A549 (cell line): ENCODE data around the gene JOSD2. TPM values are rescaled to one million over a fixed set of nuclear protein-coding genes. Genes with fewer than 3 reads are reported as not detected.

Source experiments
- ATAC-seq, 2 experiments: fragments of 200-7000 bp in 1 of 2; fragments of >200 bp in 1 of 2; cut with Nextera tagmentation in 1 of 2; cut with Tn5 transposase in 1 of 2; 3 replicates each; pipeline versions ENCODE4 v1.8.0 to v1.9.1; 2018 to 2020; ENCODE audit warnings: mild to moderate bottlenecking in 1 of 2, moderate library complexity in 1 of 2
- CTCF ChIA-PET: fragments of 300-600 bp; sonication (Branson Sonifier 250); formaldehyde crosslinking; extraction: SDS; loops from one replicate; lab custom pipeline; 2021; ENCODE audit warnings: antibody characterized with exemption, inconsistent platforms; lab: Yijun Ruan, JAX
- POLR2A ChIA-PET: fragments of 350-600 bp; formaldehyde crosslinking; extraction: SDS; loops from one replicate; lab custom pipeline; 2021; ENCODE audit warnings: antibody characterized with exemption, inconsistent platforms; lab: Yijun Ruan, JAX
- DNase-seq, 2 experiments: peaks; one replicate each; pipeline versions ENCODE4 v3.0.0 to v3.0.0-alpha.2; 2011 to 2016; ENCODE audit warnings: low read depth in 1 of 2, low spot score in 1 of 2
- FAIRE-seq: peaks from 2 replicates; lab custom pipeline; 2011; peaks lifted over from hg19 to GRCh38; lab: Jason Lieb, UNC
- H3K27ac ChIP-seq, 2 experiments: fragments of >200 bp; sonication (Bioruptor Twin); formaldehyde crosslinking; 3 replicates each; pipeline ENCODE4 v1.5.1; 2016 to 2017
- H3K4me1 ChIP-seq: fragments of >200 bp; sonication (Bioruptor Twin); formaldehyde crosslinking; 3 replicates; pipeline ENCODE4 v1.6.1; 2016
- H3K4me2 ChIP-seq: fragments of >200 bp; sonication (Bioruptor Twin); formaldehyde crosslinking; 3 replicates; pipeline ENCODE4 v1.6.1; 2016
- H3K4me3 ChIP-seq: fragments of >200 bp; sonication (Bioruptor Twin); formaldehyde crosslinking; 3 replicates; pipeline ENCODE4 v1.5.1; 2016
- H3K9me3 ChIP-seq: fragments of >200 bp; sonication (Bioruptor Twin); formaldehyde crosslinking; 3 replicates; pipeline ENCODE4 v1.6.1; 2016
- BHLHE40 ChIP-seq: IDR thresholded peaks from 2 replicates; pipeline ENCODE4 v1.6.1; 2012; ENCODE audit warnings: low read depth, low read length, inconsistent platforms
- CBX2 ChIP-seq: fragments of 200-600 bp; sonication (generic); IDR thresholded peaks from 2 replicates; pipeline ENCODE4 v1.6.1; 2016; ENCODE audit warnings: low read depth, mild to moderate bottlenecking, borderline replicate concordance
- CHD2 ChIP-seq: fragments of 150-350 bp; IDR thresholded peaks from 2 replicates; pipeline ENCODE4 v1.6.1; 2014; ENCODE audit warnings: low read length; ENCODE audit not compliant: partially characterized antibody
- EHF ChIP-seq: fragments of 250-450 bp; sonication (Bioruptor Pico); IDR thresholded peaks from 2 replicates; pipeline ENCODE4 v1.5.0; 2020; ENCODE audit warnings: mild to moderate bottlenecking
- FOSB ChIP-seq: fragments of 250-450 bp; sonication (Bioruptor Pico); IDR thresholded peaks from 2 replicates; pipeline ENCODE4 v1.5.0; 2020; ENCODE audit warnings: mild to moderate bottlenecking, moderate library complexity
- HDAC2 ChIP-seq: fragments of 200-600 bp; sonication (generic); IDR thresholded peaks from 2 replicates; pipeline ENCODE4 v1.6.1; 2016
- HOXA7 ChIP-seq: fragments of 250-450 bp; sonication (Bioruptor Pico); IDR thresholded peaks from 2 replicates; pipeline ENCODE4 v1.5.0; 2020; ENCODE audit warnings: mild to moderate bottlenecking, moderate library complexity
- JUN ChIP-seq, 2 experiments: fragments of >200 bp; sonication (Bioruptor Twin); formaldehyde crosslinking; IDR thresholded peaks; 2 replicates in 1 of 2; 3 replicates in 1 of 2; pipeline ENCODE4 v1.6.1; 2016 to 2017
- MYC ChIP-seq: IDR thresholded peaks from 2 replicates; pipeline ENCODE4 v1.6.1; 2012; ENCODE audit warnings: mild to moderate bottlenecking, inconsistent platforms, low read length, improper control_type of control experiment, borderline replicate concordance
- POLR2A ChIP-seq: IDR thresholded peaks from 2 replicates; pipeline ENCODE4 v1.6.1; 2012; ENCODE audit warnings: mild to moderate bottlenecking, low read length
- RCOR1 ChIP-seq: fragments of 150-350 bp; IDR thresholded peaks from 2 replicates; pipeline ENCODE4 v1.6.1; 2014; ENCODE audit warnings: antibody characterized with exemption, low read length, low read depth
- RFX5 ChIP-seq: fragments of 450-650 bp; IDR thresholded peaks from 2 replicates; pipeline ENCODE4 v1.7.1; 2014; ENCODE audit warnings: antibody characterized with exemption, mild to moderate bottlenecking, moderate library complexity
- SREBF2 ChIP-seq: fragments of 450-650 bp; IDR thresholded peaks from 2 replicates; pipeline ENCODE4 v1.6.1; 2014; ENCODE audit warnings: mild to moderate bottlenecking, moderate library complexity
- TP53 ChIP-seq: fragments of 250-450 bp; sonication (Bioruptor Pico); IDR thresholded peaks from 2 replicates; pipeline ENCODE4 v1.5.0; 2021; ENCODE audit warnings: mild to moderate bottlenecking, moderate library complexity
- ZC3H11A ChIP-seq: fragments of 450-650 bp; IDR thresholded peaks from 2 replicates; pipeline ENCODE4 v1.6.1; 2014; ENCODE audit warnings: antibody characterized with exemption, mild to moderate bottlenecking
- ZFP36 ChIP-seq: fragments of 450-650 bp; IDR thresholded peaks from 2 replicates; pipeline ENCODE4 v1.6.1; 2014; ENCODE audit warnings: borderline replicate concordance; ENCODE audit not compliant: partially characterized antibody
- WGBS: methylation state at CpG from one replicate; pipeline ENCODE4 v1.1.6; 2017; ENCODE audit errors: missing lambda C conversion rate; 5-methylcytosine and 5-hydroxymethylcytosine counted together
- polyA plus RNA-seq, 4 experiments: library from polyadenylated mRNA; depleted of rRNA in 3 of 4; stranded (reverse); fragments of >200 nt; fragmentation: RNase III in 1 of 4; extraction: RNeasy Plus Mini Kit Qiagen cat#74134 plus additional on column Dnase treatment in 1 of 4; gene quantifications; 2 replicates in 3 of 4; 3 replicates in 1 of 4; pipeline ENCODE4 v1.2.3, GENCODE V29; 2011 to 2017
- TF ChIP-seq, protein P1 (sequence below): fragments of >200 bp; sonication (Bioruptor Twin); formaldehyde crosslinking; IDR thresholded peaks from 3 replicates; pipeline ENCODE4 v1.6.1; 2016
- TF ChIP-seq, protein P2 (sequence below): fragments of >200 bp; sonication (Bioruptor Twin); formaldehyde crosslinking; IDR thresholded peaks from 3 replicates; pipeline ENCODE4 v1.5.1; 2016
- TF ChIP-seq, protein P3 (sequence below): fragments of 250-450 bp; sonication (Bioruptor Pico); IDR thresholded peaks from 2 replicates; pipeline ENCODE4 v1.5.0; 2020; ENCODE audit warnings: low read depth, mild to moderate bottlenecking, moderate library complexity
- TF ChIP-seq, protein P4 (sequence below): fragments of 200-600 bp; sonication (generic); IDR thresholded peaks from 2 replicates; pipeline ENCODE4 v1.6.1; 2016; ENCODE audit warnings: antibody characterized with exemption, mild to moderate bottlenecking, moderate library complexity

JOSD2 gene
- polyA plus RNA-seq, 2 of the 4 experiments (the other 2 are of a cell fraction), result 24.2 to 61.7 TPM

DNA sequence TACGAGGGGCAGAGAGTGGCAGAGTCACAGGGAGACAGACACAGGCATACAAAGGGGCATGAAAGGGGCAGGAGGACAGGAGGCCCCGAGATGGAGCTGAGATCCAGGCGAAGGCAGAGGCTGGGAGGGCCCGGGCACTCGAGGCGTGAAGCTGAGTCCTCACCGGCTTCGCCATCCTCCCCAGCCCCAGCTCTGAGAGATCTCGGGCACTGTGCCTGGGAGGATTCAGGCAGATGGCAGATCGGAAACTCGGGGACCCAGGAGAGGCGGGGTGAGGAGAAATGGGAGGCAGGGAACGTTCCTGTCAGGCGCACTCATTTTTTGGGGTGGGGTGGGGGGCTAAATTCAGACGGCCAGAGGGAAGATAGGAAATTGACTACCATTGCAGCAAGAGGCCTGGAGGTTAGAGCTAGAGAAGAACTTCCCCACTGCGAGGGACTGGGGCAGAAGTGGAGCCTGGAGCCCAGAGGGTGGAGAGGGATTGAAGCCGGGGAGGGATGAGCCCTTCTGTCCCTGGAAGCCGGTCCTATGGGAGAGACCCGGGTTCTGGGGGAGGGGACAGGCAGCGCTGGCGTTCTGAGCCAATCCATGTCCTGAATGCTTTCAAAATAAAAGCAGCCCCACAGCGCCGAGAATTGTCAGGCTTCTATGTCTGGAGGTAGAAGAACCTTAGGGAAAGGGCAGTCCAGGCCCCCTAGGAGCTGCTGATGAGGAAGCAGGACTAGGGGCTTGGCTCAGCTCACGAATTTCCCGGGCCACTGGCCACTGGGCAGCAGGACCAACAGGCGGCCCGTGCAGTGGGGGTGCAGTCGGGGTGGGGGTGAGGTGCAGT lies 44.7 kb upstream of the JOSD2 start:
- 48% methylated on average over 23 of the region's 28 CpGs for WGBS
- H3K27ac ChIP-seq, result peak overlapping the region; percentile 80 to 89
- no peaks in the 10 kb centered on the region for H3K9me3 ChIP-seq
- peak; percentile 51 to 68 for ATAC-seq
- POLR2A ChIA-PET, result interaction anchor here (0.5 to 1.0 kb wide), 5 partner anchors 17 to 198 kb away, joined by 3 to 5 read pairs (median 4); no protein-coding TSS in a partner anchor
- FAIRE-seq, result no peak
- CTCF ChIA-PET, result interaction anchor here (0.7 to 11.8 kb wide), 61 partner anchors 9 to 408 kb away, joined by 3 to 355 read pairs (median 6); partner anchors contain the start of gene JOSD2
- TF ChIP-seq, protein P1, sequence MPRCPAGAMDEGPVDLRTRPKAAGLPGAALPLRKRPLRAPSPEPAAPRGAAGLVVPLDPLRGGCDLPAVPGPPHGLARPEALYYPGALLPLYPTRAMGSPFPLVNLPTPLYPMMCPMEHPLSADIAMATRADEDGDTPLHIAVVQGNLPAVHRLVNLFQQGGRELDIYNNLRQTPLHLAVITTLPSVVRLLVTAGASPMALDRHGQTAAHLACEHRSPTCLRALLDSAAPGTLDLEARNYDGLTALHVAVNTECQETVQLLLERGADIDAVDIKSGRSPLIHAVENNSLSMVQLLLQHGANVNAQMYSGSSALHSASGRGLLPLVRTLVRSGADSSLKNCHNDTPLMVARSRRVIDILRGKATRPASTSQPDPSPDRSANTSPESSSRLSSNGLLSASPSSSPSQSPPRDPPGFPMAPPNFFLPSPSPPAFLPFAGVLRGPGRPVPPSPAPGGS, result no peak
- TF ChIP-seq ZC3H11A, result no peak
- TF ChIP-seq EHF (CRISPR knock-in tag), result no peak
- TF ChIP-seq HOXA7, result no peak
- no peak for TF ChIP-seq RFX5
- TF ChIP-seq POLR2A, result no peak
- no peak for TF ChIP-seq ZFP36
- no peak for TF ChIP-seq TP53 (CRISPR knock-in tag)
- no peak for TF ChIP-seq JUN (IDR thresholded peaks at IDR 0.05)
- TF ChIP-seq, all 56 proteins: peak for 0
- peaks cover 14% of the 10 kb centered on the region for H3K4me1 ChIP-seq
- peak overlapping the region; percentile 64 for H3K4me3 ChIP-seq
- H3K4me2 ChIP-seq, result peak overlapping the region; percentile 91
- peak in 1 of 2 experiments; percentile 64 for DNase-seq

DNA sequence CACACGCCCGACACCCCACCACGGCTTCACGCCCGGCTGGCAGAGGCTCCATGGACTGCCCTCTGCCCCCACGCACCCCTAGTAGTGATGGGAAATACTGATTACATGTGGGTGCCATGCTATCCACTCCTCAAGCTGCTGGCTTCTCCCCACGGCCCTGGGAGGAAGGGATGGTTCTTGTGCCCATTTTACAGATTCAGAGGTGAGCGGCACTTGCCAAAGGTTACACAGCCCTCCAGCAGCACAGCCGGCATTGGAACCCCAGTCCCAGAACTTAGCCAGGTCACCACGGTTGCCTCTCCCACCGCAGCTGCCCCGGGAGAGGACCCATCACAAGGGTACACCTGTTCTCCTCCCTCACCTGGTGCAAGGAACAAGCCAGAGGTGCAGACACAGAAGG lies 44.0 kb upstream of the JOSD2 start:
- H3K9me3 ChIP-seq, result no peaks in the 10 kb centered on the region
- CTCF ChIA-PET, result interaction anchor here (0.7 to 11.8 kb wide), 20 partner anchors 9 to 229 kb away, joined by 3 to 355 read pairs (median 8); no protein-coding TSS in a partner anchor
- no peak for DNase-seq
- peaks cover 14% of the 10 kb centered on the region for H3K4me1 ChIP-seq
- H3K27ac ChIP-seq, result no peak overlapping the region
- H3K4me2 ChIP-seq, result no peak overlapping the region
- H3K4me3 ChIP-seq, result no peak overlapping the region
- WGBS, result 66% methylated on average over 12 of the region's 12 CpGs
- TF ChIP-seq MYC (no peak), ZC3H11A (no peak), BHLHE40 (no peak), SREBF2 (no peak), HDAC2 (no peak), FOSB (CRISPR knock-in tag) (no peak)
- TF ChIP-seq, protein P2, sequence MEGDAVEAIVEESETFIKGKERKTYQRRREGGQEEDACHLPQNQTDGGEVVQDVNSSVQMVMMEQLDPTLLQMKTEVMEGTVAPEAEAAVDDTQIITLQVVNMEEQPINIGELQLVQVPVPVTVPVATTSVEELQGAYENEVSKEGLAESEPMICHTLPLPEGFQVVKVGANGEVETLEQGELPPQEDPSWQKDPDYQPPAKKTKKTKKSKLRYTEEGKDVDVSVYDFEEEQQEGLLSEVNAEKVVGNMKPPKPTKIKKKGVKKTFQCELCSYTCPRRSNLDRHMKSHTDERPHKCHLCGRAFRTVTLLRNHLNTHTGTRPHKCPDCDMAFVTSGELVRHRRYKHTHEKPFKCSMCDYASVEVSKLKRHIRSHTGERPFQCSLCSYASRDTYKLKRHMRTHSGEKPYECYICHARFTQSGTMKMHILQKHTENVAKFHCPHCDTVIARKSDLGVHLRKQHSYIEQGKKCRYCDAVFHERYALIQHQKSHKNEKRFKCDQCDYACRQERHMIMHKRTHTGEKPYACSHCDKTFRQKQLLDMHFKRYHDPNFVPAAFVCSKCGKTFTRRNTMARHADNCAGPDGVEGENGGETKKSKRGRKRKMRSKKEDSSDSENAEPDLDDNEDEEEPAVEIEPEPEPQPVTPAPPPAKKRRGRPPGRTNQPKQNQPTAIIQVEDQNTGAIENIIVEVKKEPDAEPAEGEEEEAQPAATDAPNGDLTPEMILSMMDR, result no peak
- POLR2A ChIA-PET, result no interaction called here
- ATAC-seq, result no peak
- FAIRE-seq, result no peak

DNA sequence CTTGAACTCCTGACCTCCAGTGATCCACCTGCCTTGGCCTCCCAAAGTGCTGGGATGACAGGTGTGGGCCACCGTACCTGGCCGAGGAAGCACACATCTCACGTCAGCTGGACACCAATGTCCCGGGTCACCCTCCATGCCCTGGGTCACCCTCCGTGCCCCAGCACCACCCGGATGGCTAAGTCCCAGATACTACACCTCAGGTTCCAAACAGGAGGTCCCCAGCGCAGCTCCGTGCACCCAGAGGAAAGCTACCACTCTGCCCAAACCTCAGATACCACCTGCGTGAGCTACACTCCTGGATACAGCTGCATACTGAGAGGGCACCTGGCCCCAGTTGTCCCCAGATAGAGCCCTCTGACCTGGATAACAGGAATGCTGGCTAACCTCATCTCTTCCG lies 43.2 kb upstream of the JOSD2 start:
- Histone ChIP-seq H3K4me3 (no peak overlapping the region), H3K27ac (no peak overlapping the region), H3K4me1 (peaks cover 14% of the 10 kb centered on the region), H3K4me2 (no peak overlapping the region), H3K9me3 (no peaks in the 10 kb centered on the region)
- ATAC-seq (no peak), DNase-seq (no peak), FAIRE-seq (no peak)
- ChIA-PET CTCF (interaction anchor here (0.5 to 11.8 kb wide), 11 partner anchors 13 to 230 kb away, joined by 3 to 355 read pairs (median 4); no protein-coding TSS in a partner anchor), POLR2A (interaction anchor here (0.5 kb wide), 1 partner anchor 12 kb away, joined by 9 read pairs; no protein-coding TSS in a partner anchor)
- no peak for TF ChIP-seq EHF (CRISPR knock-in tag)
- no peak for TF ChIP-seq CHD2
- TF ChIP-seq RCOR1, result no peak
- no peak for TF ChIP-seq SREBF2
- TF ChIP-seq BHLHE40, result no peak
- TF ChIP-seq JUN (IDR thresholded peaks at IDR 0.05), result no peak
- no peak for TF ChIP-seq CBX2
- TF ChIP-seq, protein P3, sequence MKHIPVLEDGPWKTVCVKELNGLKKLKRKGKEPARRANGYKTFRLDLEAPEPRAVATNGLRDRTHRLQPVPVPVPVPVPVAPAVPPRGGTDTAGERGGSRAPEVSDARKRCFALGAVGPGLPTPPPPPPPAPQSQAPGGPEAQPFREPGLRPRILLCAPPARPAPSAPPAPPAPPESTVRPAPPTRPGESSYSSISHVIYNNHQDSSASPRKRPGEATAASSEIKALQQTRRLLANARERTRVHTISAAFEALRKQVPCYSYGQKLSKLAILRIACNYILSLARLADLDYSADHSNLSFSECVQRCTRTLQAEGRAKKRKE (CRISPR knock-in tag), result no peak
- no peak for TF ChIP-seq HDAC2
- no peak for TF ChIP-seq ZFP36
- TF ChIP-seq, protein P4, sequence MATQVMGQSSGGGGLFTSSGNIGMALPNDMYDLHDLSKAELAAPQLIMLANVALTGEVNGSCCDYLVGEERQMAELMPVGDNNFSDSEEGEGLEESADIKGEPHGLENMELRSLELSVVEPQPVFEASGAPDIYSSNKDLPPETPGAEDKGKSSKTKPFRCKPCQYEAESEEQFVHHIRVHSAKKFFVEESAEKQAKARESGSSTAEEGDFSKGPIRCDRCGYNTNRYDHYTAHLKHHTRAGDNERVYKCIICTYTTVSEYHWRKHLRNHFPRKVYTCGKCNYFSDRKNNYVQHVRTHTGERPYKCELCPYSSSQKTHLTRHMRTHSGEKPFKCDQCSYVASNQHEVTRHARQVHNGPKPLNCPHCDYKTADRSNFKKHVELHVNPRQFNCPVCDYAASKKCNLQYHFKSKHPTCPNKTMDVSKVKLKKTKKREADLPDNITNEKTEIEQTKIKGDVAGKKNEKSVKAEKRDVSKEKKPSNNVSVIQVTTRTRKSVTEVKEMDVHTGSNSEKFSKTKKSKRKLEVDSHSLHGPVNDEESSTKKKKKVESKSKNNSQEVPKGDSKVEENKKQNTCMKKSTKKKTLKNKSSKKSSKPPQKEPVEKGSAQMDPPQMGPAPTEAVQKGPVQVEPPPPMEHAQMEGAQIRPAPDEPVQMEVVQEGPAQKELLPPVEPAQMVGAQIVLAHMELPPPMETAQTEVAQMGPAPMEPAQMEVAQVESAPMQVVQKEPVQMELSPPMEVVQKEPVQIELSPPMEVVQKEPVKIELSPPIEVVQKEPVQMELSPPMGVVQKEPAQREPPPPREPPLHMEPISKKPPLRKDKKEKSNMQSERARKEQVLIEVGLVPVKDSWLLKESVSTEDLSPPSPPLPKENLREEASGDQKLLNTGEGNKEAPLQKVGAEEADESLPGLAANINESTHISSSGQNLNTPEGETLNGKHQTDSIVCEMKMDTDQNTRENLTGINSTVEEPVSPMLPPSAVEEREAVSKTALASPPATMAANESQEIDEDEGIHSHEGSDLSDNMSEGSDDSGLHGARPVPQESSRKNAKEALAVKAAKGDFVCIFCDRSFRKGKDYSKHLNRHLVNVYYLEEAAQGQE, result no peak
- 82% methylated on average over 10 of the region's 10 CpGs for WGBS
